ENCODE data around the gene NACC1.

The NACC1 gene
- 38.7 to 183 (median 79.2) reads per million in 17 experiments for total RNA-seq

- DNase-seq = peak; percentile 93 to 97 (median 96)
Measured at GRCh38 chr19:13117772-13118423, at the start of gene NACC1. Gene NACC1, plus strand, starts transcription at chr19:13118264. Its CDS starts 16,944 bp downstream, at chr19:13135208.

- peak in 1 of 4 experiments; percentile 23 for DNase-seq
Measured at GRCh38 chr19:13069415-13070359, 48.4 kb upstream of the NACC1 start.

GRCh38 chr19:13070425-13071140 is 47.5 kb upstream of the NACC1 start:
- no peak for DNase-seq

GRCh38 chr19:13071444-13072187 is 46.4 kb upstream of the NACC1 start:
- no peak for DNase-seq

GRCh38 chr19:13072188-13072908 is 45.7 kb upstream of the NACC1 start:
- DNase-seq = no peak

- no peak for DNase-seq
Measured at GRCh38 chr19:13073263-13073662, 44.8 kb upstream of the NACC1 start.

- no peak for DNase-seq
Measured at GRCh38 chr19:13074378-13074777, 43.7 kb upstream of the NACC1 start.

GRCh38 chr19:13076320-13076719 is 41.7 kb upstream of the NACC1 start:
- DNase-seq = no peak

GRCh38 chr19:13076787-13077186 is 41.3 kb upstream of the NACC1 start:
- DNase-seq = no peak

- no peak for DNase-seq
Measured at GRCh38 chr19:13077240-13077639, 40.8 kb upstream of the NACC1 start.

- no peak for DNase-seq
Measured at GRCh38 chr19:13078381-13078780, 39.7 kb upstream of the NACC1 start.

GRCh38 chr19:13078897-13079541 is 39.0 kb upstream of the NACC1 start:
- DNase-seq = no peak

- no peak for DNase-seq
Measured at GRCh38 chr19:13079542-13079986, 38.5 kb upstream of the NACC1 start.

GRCh38 chr19:13082192-13083007 is 35.7 kb upstream of the NACC1 start:
- DNase-seq = no peak

GRCh38 chr19:13083008-13083404 is 35.1 kb upstream of the NACC1 start:
- DNase-seq = no peak

GRCh38 chr19:13083627-13084026 is 34.4 kb upstream of the NACC1 start:
- DNase-seq = no peak

GRCh38 chr19:13085666-13086065 is 32.4 kb upstream of the NACC1 start:
- peak; percentile 43 to 61 (median 49) for DNase-seq

GRCh38 chr19:13086341-13086740 is 31.7 kb upstream of the NACC1 start:
- DNase-seq = no peak

- DNase-seq = no peak
Measured at GRCh38 chr19:13087295-13087694, 30.8 kb upstream of the NACC1 start.

Measured in suppressor macrophage (primary cell).